Measurements from ENCODE around the gene PRAF2. TPM values are rescaled to one million over a fixed set of nuclear protein-coding genes. Genes with fewer than 3 reads are reported as not detected.

The PRAF2 gene
- total and polyA plus RNA-seq, 2 of the 13 experiments (the other 11 are each of a cell fraction or from before 2014, with no cell fraction given): 0.33 to 2.6 TPM

DNA sequence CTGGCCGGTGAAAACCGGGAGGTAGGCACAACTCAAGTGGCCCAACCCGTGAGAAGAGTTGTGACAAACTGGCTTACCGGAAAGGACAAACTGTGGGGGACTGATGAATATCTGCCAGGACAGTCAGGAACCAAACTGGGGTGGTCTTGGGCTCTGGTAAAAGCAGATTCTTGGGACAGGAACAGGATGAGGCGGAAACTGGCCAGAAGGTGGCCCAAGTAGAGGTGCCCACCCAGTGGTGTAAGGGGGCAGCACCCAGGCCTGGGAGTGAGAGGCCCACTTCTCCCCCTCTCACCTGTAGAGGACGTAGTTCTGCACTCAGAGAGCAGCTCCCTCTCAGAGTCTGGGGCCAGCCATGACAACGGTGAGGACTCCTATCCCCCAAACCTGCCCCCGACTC is 9.1 kb downstream of the PRAF2 start:
- ATAC-seq (no peak), DNase-seq (ENCODE audit: low spot score) (no peak), FAIRE-seq (no peak)
- no peak overlapping the region for H3K4me3 ChIP-seq (replicated peaks in 1 of 3; ENCODE audit: insufficient read depth in 1 of 3, low read depth in 2 of 3, low read length in 3 of 3)
- no peak for TF ChIP-seq GATAD1 (CRISPR knock-in tag; IDR thresholded peaks at IDR 0.05)
- no peak for TF ChIP-seq ATF7 (IDR thresholded peaks at IDR 0.05)
- no peak for TF ChIP-seq ATF7 (CRISPR knock-in tag; IDR thresholded peaks at IDR 0.05)
- TF ChIP-seq CEBPZ (IDR thresholded peaks at IDR 0.05; ENCODE audit: low read length): no peak
- no peak for TF ChIP-seq HNRNPL (IDR thresholded peaks at IDR 0.05; ENCODE audit: low read depth, low read length)
- TF ChIP-seq HCFC1 (IDR thresholded peaks at IDR 0.05; ENCODE audit: low read depth, low read length): no peak
- no peak for TF ChIP-seq ZNF33B (CRISPR knock-in tag; IDR thresholded peaks at IDR 0.05)
- no peak for TF ChIP-seq SP5 (CRISPR knock-in tag; IDR thresholded peaks at IDR 0.05; ENCODE audit: borderline replicate concordance, low read depth)
- no peak for TF ChIP-seq ZSCAN25 (CRISPR knock-in tag; IDR thresholded peaks at IDR 0.05)
- ChIA-PET CTCF (ENCODE audit: low intra/inter-chr PET ratio, low total read pairs) (no interaction called here), POLR2A (no interaction called here)
- no peaks in the 10 kb centered on the region for H3K79me2 ChIP-seq (ENCODE audit: insufficient read depth, low read length)
- in situ Hi-C loops (cut with HindIII; ENCODE audit: extremely low pct_ligation_motif_present, low pct_unique_long_range_greater_than_20kb): no loop called here
- no peaks in the 10 kb centered on the region; a peak in 2 of 5 replicates for H3K36me3 ChIP-seq (replicated peaks in 1 of 2; ENCODE audit: control insufficient read depth in 1 of 2, insufficient read depth in 2 of 2, low read length in 2 of 2)
- no peak overlapping the region for H3K4me2 ChIP-seq (ENCODE audit: low read depth, low read length)
- no TSS peak for BruUV-seq (replicated peaks)
- H2AFZ ChIP-seq (ENCODE audit: low read length): no peak overlapping the region
- H3K9ac ChIP-seq (ENCODE audit: insufficient read depth, low read depth, low read length): no peak overlapping the region
- no peaks in the 10 kb centered on the region for H3K27me3 ChIP-seq (ENCODE audit: control insufficient read depth in 1 of 2, insufficient read depth in 2 of 2, low read length in 2 of 2)
- no peaks in the 10 kb centered on the region for H4K20me1 ChIP-seq (ENCODE audit: insufficient read depth, low read length)
- WGBS (ENCODE audit: low lambda C conversion rate): 93% methylated on average over 3 of the region's 8 CpGs
- H3K9me3 ChIP-seq (ENCODE audit: low read length): no peaks in the 10 kb centered on the region
- no peak overlapping the region for H3K27ac ChIP-seq (ENCODE audit: extremely low read length, insufficient read depth, low read length)
- intact Hi-C loops (cut with micrococcal nuclease; ENCODE audit: unreplicated experiment): no loop called here
- peaks cover 26% of the 10 kb centered on the region for H3K4me1 ChIP-seq (ENCODE audit: insufficient read depth, low read length)
